Keratinocyte (primary cell): Measurements from ENCODE around the gene KCNN2.

Source experiments
- CTCF ChIP-seq, 3 experiments: IDR thresholded peaks in 1 of 3; conservative IDR thresholded peaks in 1 of 3; optimal IDR thresholded peaks in 1 of 3; 2 replicates in 2 of 3; 3 replicates in 1 of 3; pipeline versions ENCODE3 to v1.5.1; 2011; ENCODE audit warnings: low read length in 3 of 3, mild to moderate bottlenecking in 3 of 3, moderate library complexity in 2 of 3, control low read depth in 1 of 3, inconsistent platforms in 1 of 3; ENCODE audit not compliant: insufficient read depth in 2 of 3; ENCODE audit errors: extremely low read depth in 1 of 3
- EZH2 ChIP-seq: IDR thresholded peaks from one replicate; pipeline ENCODE4 v1.6.1; 2012; ENCODE audit warnings: inconsistent platforms, mild to moderate bottlenecking, low read length, moderate library complexity

GRCh38 chr5:114407783-114408182 is 45.9 kb downstream of the KCNN2 start:
- TF ChIP-seq CTCF (optimal IDR thresholded peaks at IDR 0.05 in 1 of 3, IDR thresholded peaks at IDR 0.05 in 1 of 3, conservative IDR thresholded peaks at IDR 0.05 in 1 of 3; ENCODE audit: extremely low read depth in 1 of 3, insufficient read depth in 2 of 3, low read length in 3 of 3) (no peak), EZH2 (no peak)
